ENCODE data around the gene MSN.

The MSN gene

GRCh38 chrX:65712005-65712806 lies 44.8 kb downstream of the MSN start:
- Histone ChIP-seq H3K4me1 (ENCODE audit: control insufficient read depth, insufficient read depth, low read length) (peaks cover under 1% of the 10 kb centered on the region), H3K9me3 (ENCODE audit: control insufficient read depth in 2 of 2, low read length in 2 of 2) (no peaks in the 10 kb centered on the region), H3K27me3 (ENCODE audit: control insufficient read depth in 1 of 2, insufficient read depth in 2 of 2, low read length in 2 of 2) (peaks cover 0 to 2% of the 10 kb centered on the region in 2 donors), H3K9ac (ENCODE audit: low read length in 2 of 2) (no peak overlapping the region), H3K4me3 (ENCODE audit: low read length in 2 of 2) (no peak overlapping the region), H3K27ac (ENCODE audit: low read length) (no peak overlapping the region), H3K36me3 (ENCODE audit: control insufficient read depth in 2 of 2, insufficient read depth in 2 of 2, low read length in 2 of 2) (no peaks in the 10 kb centered on the region)

- peaks cover 0 to 3% of the 10 kb centered on the region in 2 donors for H3K36me3 ChIP-seq (ENCODE audit: control insufficient read depth in 2 of 2, insufficient read depth in 2 of 2, low read length in 2 of 2)
- no peaks in the 10 kb centered on the region for H3K9me3 ChIP-seq (ENCODE audit: control insufficient read depth in 2 of 2, low read length in 2 of 2)
- no peak overlapping the region for H3K27ac ChIP-seq (ENCODE audit: low read length)
- H3K27me3 ChIP-seq (ENCODE audit: control insufficient read depth in 1 of 2, insufficient read depth in 2 of 2, low read length in 2 of 2), result peaks cover 0 to 2% of the 10 kb centered on the region in 2 donors
- H3K4me1 ChIP-seq (ENCODE audit: control insufficient read depth, insufficient read depth, low read length), result peaks cover 2% of the 10 kb centered on the region
- no peak overlapping the region for H3K9ac ChIP-seq (ENCODE audit: low read length in 2 of 2)
- H3K4me3 ChIP-seq (ENCODE audit: low read length in 2 of 2), result no peak overlapping the region
Observed at GRCh38 chrX:65718538-65718937, 51.1 kb downstream of the MSN start.

GRCh38 chrX:65720381-65720964 lies 53.0 kb downstream of the MSN start:
- peaks cover 2% of the 10 kb centered on the region for H3K4me1 ChIP-seq (ENCODE audit: control insufficient read depth, insufficient read depth, low read length)
- no peak overlapping the region for H3K27ac ChIP-seq (ENCODE audit: low read length)

GRCh38 chrX:65723706-65724105 lies 56.3 kb downstream of the MSN start:
- H3K27me3 ChIP-seq (ENCODE audit: control insufficient read depth in 1 of 2, insufficient read depth in 2 of 2, low read length in 2 of 2), result peaks cover 0 to 4% of the 10 kb centered on the region in 2 donors
- no peak overlapping the region for H3K4me3 ChIP-seq (ENCODE audit: low read length in 2 of 2)
- H3K36me3 ChIP-seq (ENCODE audit: control insufficient read depth in 2 of 2, insufficient read depth in 2 of 2, low read length in 2 of 2), result peaks cover 0 to 2% of the 10 kb centered on the region in 2 donors
- no peak overlapping the region for H3K27ac ChIP-seq (ENCODE audit: low read length)
- H3K9ac ChIP-seq (ENCODE audit: low read length in 2 of 2), result no peak overlapping the region
- H3K4me1 ChIP-seq (ENCODE audit: control insufficient read depth, insufficient read depth, low read length), result peaks cover 2% of the 10 kb centered on the region
- peaks cover 0 to 4% of the 10 kb centered on the region in 2 donors for H3K9me3 ChIP-seq (ENCODE audit: control insufficient read depth in 2 of 2, low read length in 2 of 2)

More at GRCh38 chrX:65720381-65720964, 53.0 kb downstream of the MSN start:
- Histone ChIP-seq H3K4me3 (ENCODE audit: low read length in 2 of 2) (no peak overlapping the region), H3K9ac (ENCODE audit: low read length in 2 of 2) (no peak overlapping the region), H3K36me3 (ENCODE audit: control insufficient read depth in 2 of 2, insufficient read depth in 2 of 2, low read length in 2 of 2) (peaks cover 0 to 3% of the 10 kb centered on the region in 2 donors), H3K27me3 (ENCODE audit: control insufficient read depth in 1 of 2, insufficient read depth in 2 of 2, low read length in 2 of 2) (peaks cover 0 to 2% of the 10 kb centered on the region in 2 donors), H3K9me3 (ENCODE audit: control insufficient read depth in 2 of 2, low read length in 2 of 2) (peaks cover 0 to 4% of the 10 kb centered on the region in 2 donors)

GRCh38 chrX:65726715-65727114 lies 59.3 kb downstream of the MSN start:
- H3K36me3 ChIP-seq (ENCODE audit: control insufficient read depth in 2 of 2, insufficient read depth in 2 of 2, low read length in 2 of 2), result peaks cover 16 to 27% of the 10 kb centered on the region in 2 donors
- peaks cover 0 to 4% of the 10 kb centered on the region in 2 donors for H3K9me3 ChIP-seq (ENCODE audit: control insufficient read depth in 2 of 2, low read length in 2 of 2)
- peaks cover 2% of the 10 kb centered on the region for H3K4me1 ChIP-seq (ENCODE audit: control insufficient read depth, insufficient read depth, low read length)
- peaks cover 0 to 4% of the 10 kb centered on the region in 2 donors for H3K27me3 ChIP-seq (ENCODE audit: control insufficient read depth in 1 of 2, insufficient read depth in 2 of 2, low read length in 2 of 2)
- H3K27ac ChIP-seq (ENCODE audit: low read length), result no peak overlapping the region
- no peak overlapping the region for H3K9ac ChIP-seq (ENCODE audit: low read length in 2 of 2)
- no peak overlapping the region for H3K4me3 ChIP-seq (ENCODE audit: low read length in 2 of 2)

GRCh38 chrX:65731684-65732289 lies 64.3 kb downstream of the MSN start:
- peaks cover 42 to 71% of the 10 kb centered on the region in 2 donors for H3K36me3 ChIP-seq (ENCODE audit: control insufficient read depth in 2 of 2, insufficient read depth in 2 of 2, low read length in 2 of 2)
- no peak overlapping the region for H3K9ac ChIP-seq (ENCODE audit: low read length in 2 of 2)
- no peaks in the 10 kb centered on the region for H3K4me1 ChIP-seq (ENCODE audit: control insufficient read depth, insufficient read depth, low read length)
- H3K9me3 ChIP-seq (ENCODE audit: control insufficient read depth in 2 of 2, low read length in 2 of 2), result no peaks in the 10 kb centered on the region
- no peak overlapping the region for H3K4me3 ChIP-seq (ENCODE audit: low read length in 2 of 2)
- peaks cover 0 to 5% of the 10 kb centered on the region in 2 donors for H3K27me3 ChIP-seq (ENCODE audit: control insufficient read depth in 1 of 2, insufficient read depth in 2 of 2, low read length in 2 of 2)
- no peak overlapping the region for H3K27ac ChIP-seq (ENCODE audit: low read length)

- Histone ChIP-seq H3K27me3 (ENCODE audit: control insufficient read depth in 1 of 2, insufficient read depth in 2 of 2, low read length in 2 of 2) (peaks cover 0 to 7% of the 10 kb centered on the region in 2 donors), H3K4me3 (ENCODE audit: low read length in 2 of 2) (no peak overlapping the region), H3K36me3 (ENCODE audit: control insufficient read depth in 2 of 2, insufficient read depth in 2 of 2, low read length in 2 of 2) (peaks cover 41 to 54% of the 10 kb centered on the region in 2 donors), H3K9ac (ENCODE audit: low read length in 2 of 2) (no peak overlapping the region), H3K27ac (ENCODE audit: low read length) (no peak overlapping the region), H3K4me1 (ENCODE audit: control insufficient read depth, insufficient read depth, low read length) (no peaks in the 10 kb centered on the region), H3K9me3 (ENCODE audit: control insufficient read depth in 2 of 2, low read length in 2 of 2) (no peaks in the 10 kb centered on the region)
Observed at GRCh38 chrX:65740909-65741308, 73.5 kb downstream of the MSN start.

GRCh38 chrX:65741823-65742222 lies 74.4 kb downstream of the MSN start:
- Histone ChIP-seq H3K9ac (ENCODE audit: low read length in 2 of 2) (no peak overlapping the region), H3K4me3 (ENCODE audit: low read length in 2 of 2) (no peak overlapping the region), H3K27ac (ENCODE audit: low read length) (no peak overlapping the region), H3K36me3 (ENCODE audit: control insufficient read depth in 2 of 2, insufficient read depth in 2 of 2, low read length in 2 of 2) (peaks cover 35 to 47% of the 10 kb centered on the region in 2 donors), H3K27me3 (ENCODE audit: control insufficient read depth in 1 of 2, insufficient read depth in 2 of 2, low read length in 2 of 2) (peaks cover 0 to 5% of the 10 kb centered on the region in 2 donors), H3K4me1 (ENCODE audit: control insufficient read depth, insufficient read depth, low read length) (no peaks in the 10 kb centered on the region), H3K9me3 (ENCODE audit: control insufficient read depth in 2 of 2, low read length in 2 of 2) (no peaks in the 10 kb centered on the region)

- Histone ChIP-seq H3K4me3 (ENCODE audit: low read length in 2 of 2) (no peak overlapping the region), H3K27ac (ENCODE audit: low read length) (no peak overlapping the region), H3K9me3 (ENCODE audit: control insufficient read depth in 2 of 2, low read length in 2 of 2) (no peaks in the 10 kb centered on the region), H3K36me3 (ENCODE audit: control insufficient read depth in 2 of 2, insufficient read depth in 2 of 2, low read length in 2 of 2) (peaks cover 12 to 19% of the 10 kb centered on the region in 2 donors), H3K9ac (ENCODE audit: low read length in 2 of 2) (no peak overlapping the region), H3K4me1 (ENCODE audit: control insufficient read depth, insufficient read depth, low read length) (no peaks in the 10 kb centered on the region), H3K27me3 (ENCODE audit: control insufficient read depth in 1 of 2, insufficient read depth in 2 of 2, low read length in 2 of 2) (no peaks in the 10 kb centered on the region)
Observed at GRCh38 chrX:65744965-65745364, 77.5 kb downstream of the MSN start.

- H3K4me3 ChIP-seq (ENCODE audit: low read length in 2 of 2), result no peak overlapping the region
- no peaks in the 10 kb centered on the region for H3K27me3 ChIP-seq (ENCODE audit: control insufficient read depth in 1 of 2, insufficient read depth in 2 of 2, low read length in 2 of 2)
- H3K36me3 ChIP-seq (ENCODE audit: control insufficient read depth in 2 of 2, insufficient read depth in 2 of 2, low read length in 2 of 2), result peaks cover 7 to 17% of the 10 kb centered on the region in 2 donors
- H3K27ac ChIP-seq (ENCODE audit: low read length), result no peak overlapping the region
- H3K9me3 ChIP-seq (ENCODE audit: control insufficient read depth in 2 of 2, low read length in 2 of 2), result no peaks in the 10 kb centered on the region
- no peak overlapping the region for H3K9ac ChIP-seq (ENCODE audit: low read length in 2 of 2)
- H3K4me1 ChIP-seq (ENCODE audit: control insufficient read depth, insufficient read depth, low read length), result no peaks in the 10 kb centered on the region
Observed at GRCh38 chrX:65745427-65745826, 78.0 kb downstream of the MSN start.

Measured in stomach smooth muscle (tissue), 2 donors.